ENCODE data around the gene SPTB. TPM values are rescaled to one million over a fixed set of nuclear protein-coding genes. Genes with fewer than 3 reads are reported as not detected.

Gene SPTB
- 3.1 TPM for polyA plus RNA-seq (2013, experiment 1 of 4)
- 4.1 TPM for polyA plus RNA-seq (2013, experiment 2 of 4)
- polyA plus RNA-seq (2013, experiment 3 of 4): 1.8 TPM
- 1.8 TPM for polyA plus RNA-seq (2013, experiment 4 of 4)

GRCh38 chr14:64879635-64880220 lies at the start of gene SPTB:
Gene SPTB (minus strand): TSS chr14:64879907. CDS start chr14:64823094, 56,813 bp downstream.
- no peak within 1 kb of the TSS for H3K27ac ChIP-seq (ENCODE audit: insufficient read depth, low read depth, low read length, poor library complexity, severe bottlenecking)
- no peaks in the 10 kb centered on the region for H3K9me3 ChIP-seq (ENCODE audit: control insufficient read depth, low read length)
- no peaks in the 10 kb centered on the region for H3K4me1 ChIP-seq (ENCODE audit: control insufficient read depth, insufficient read depth, low read length)
- H3K27me3 ChIP-seq (ENCODE audit: control insufficient read depth, insufficient read depth, low read length, poor library complexity, severe bottlenecking): peaks cover 85% of the 10 kb centered on the region
- H3K4me3 ChIP-seq (ENCODE audit: insufficient read depth, low read depth, low read length): peak within 1 kb of the TSS; percentile 62
- WGBS, 2 experiments: 0% methylated on average over 61 of the region's 61 CpGs
- no peaks in the 10 kb centered on the region for H3K36me3 ChIP-seq (ENCODE audit: control insufficient read depth, insufficient read depth, low read length)

- 96 to 98% methylated on average over 3 of the region's 3 CpGs for WGBS, 2 experiments
- Histone ChIP-seq H3K9me3 (ENCODE audit: control insufficient read depth, low read length) (no peaks in the 10 kb centered on the region), H3K4me1 (ENCODE audit: control insufficient read depth, insufficient read depth, low read length) (no peaks in the 10 kb centered on the region), H3K27ac (ENCODE audit: insufficient read depth, low read depth, low read length, poor library complexity, severe bottlenecking) (no peak overlapping the region), H3K36me3 (ENCODE audit: control insufficient read depth, insufficient read depth, low read length) (peaks cover 13% of the 10 kb centered on the region), H3K4me3 (ENCODE audit: insufficient read depth, low read depth, low read length) (no peak overlapping the region), H3K27me3 (ENCODE audit: control insufficient read depth, insufficient read depth, low read length, poor library complexity, severe bottlenecking) (no peaks in the 10 kb centered on the region)
Measured at GRCh38 chr14:64929014-64929359, 49.3 kb upstream of the SPTB start.

GRCh38 chr14:64928239-64929013 lies 48.7 kb upstream of the SPTB start:
- Histone ChIP-seq H3K9me3 (ENCODE audit: control insufficient read depth, low read length) (no peaks in the 10 kb centered on the region), H3K27me3 (ENCODE audit: control insufficient read depth, insufficient read depth, low read length, poor library complexity, severe bottlenecking) (no peaks in the 10 kb centered on the region), H3K4me1 (ENCODE audit: control insufficient read depth, insufficient read depth, low read length) (no peaks in the 10 kb centered on the region), H3K36me3 (ENCODE audit: control insufficient read depth, insufficient read depth, low read length) (peaks cover 14% of the 10 kb centered on the region), H3K4me3 (ENCODE audit: insufficient read depth, low read depth, low read length) (no peak overlapping the region), H3K27ac (ENCODE audit: insufficient read depth, low read depth, low read length, poor library complexity, severe bottlenecking) (no peak overlapping the region)
- whole genome bisulfite sequencing, 2 experiments: 90 to 93% methylated on average over 7 of the region's 7 CpGs

GRCh38 chr14:64927031-64927430 lies 47.3 kb upstream of the SPTB start:
- Histone ChIP-seq H3K9me3 (ENCODE audit: control insufficient read depth, low read length) (no peaks in the 10 kb centered on the region), H3K27ac (ENCODE audit: insufficient read depth, low read depth, low read length, poor library complexity, severe bottlenecking) (no peak overlapping the region), H3K4me1 (ENCODE audit: control insufficient read depth, insufficient read depth, low read length) (no peaks in the 10 kb centered on the region), H3K27me3 (ENCODE audit: control insufficient read depth, insufficient read depth, low read length, poor library complexity, severe bottlenecking) (no peaks in the 10 kb centered on the region), H3K36me3 (ENCODE audit: control insufficient read depth, insufficient read depth, low read length) (peaks cover 14% of the 10 kb centered on the region), H3K4me3 (ENCODE audit: insufficient read depth, low read depth, low read length) (no peak overlapping the region)
- 74 to 81% methylated on average over 2 of the region's 3 CpGs for WGBS, 2 experiments

- H3K36me3 ChIP-seq (ENCODE audit: control insufficient read depth, insufficient read depth, low read length): peaks cover 14% of the 10 kb centered on the region
- H3K9me3 ChIP-seq (ENCODE audit: control insufficient read depth, low read length): no peaks in the 10 kb centered on the region
- no peak overlapping the region for H3K4me3 ChIP-seq (ENCODE audit: insufficient read depth, low read depth, low read length)
- WGBS, 2 experiments: 90 to 94% methylated on average over 4 of the region's 4 CpGs
- no peaks in the 10 kb centered on the region for H3K4me1 ChIP-seq (ENCODE audit: control insufficient read depth, insufficient read depth, low read length)
- H3K27me3 ChIP-seq (ENCODE audit: control insufficient read depth, insufficient read depth, low read length, poor library complexity, severe bottlenecking): no peaks in the 10 kb centered on the region
- no peak overlapping the region for H3K27ac ChIP-seq (ENCODE audit: insufficient read depth, low read depth, low read length, poor library complexity, severe bottlenecking)
Measured at GRCh38 chr14:64926398-64926995, 46.8 kb upstream of the SPTB start.

- WGBS, 2 experiments: 82 to 100% methylated on average over 2 to 3 of the region's 3 CpGs
- Histone ChIP-seq H3K27me3 (ENCODE audit: control insufficient read depth, insufficient read depth, low read length, poor library complexity, severe bottlenecking) (no peaks in the 10 kb centered on the region), H3K9me3 (ENCODE audit: control insufficient read depth, low read length) (no peaks in the 10 kb centered on the region), H3K36me3 (ENCODE audit: control insufficient read depth, insufficient read depth, low read length) (peaks cover 14% of the 10 kb centered on the region), H3K4me1 (ENCODE audit: control insufficient read depth, insufficient read depth, low read length) (no peaks in the 10 kb centered on the region), H3K4me3 (ENCODE audit: insufficient read depth, low read depth, low read length) (no peak overlapping the region), H3K27ac (ENCODE audit: insufficient read depth, low read depth, low read length, poor library complexity, severe bottlenecking) (no peak overlapping the region)
Measured at GRCh38 chr14:64923015-64923414, 43.3 kb upstream of the SPTB start.

GRCh38 chr14:64920465-64920864 lies 40.8 kb upstream of the SPTB start:
- WGBS, 2 experiments: 66 to 80% methylated on average over 2 of the region's 2 CpGs
- H3K36me3 ChIP-seq (ENCODE audit: control insufficient read depth, insufficient read depth, low read length): peaks cover 14% of the 10 kb centered on the region
- H3K9me3 ChIP-seq (ENCODE audit: control insufficient read depth, low read length): no peaks in the 10 kb centered on the region
- H3K27ac ChIP-seq (ENCODE audit: insufficient read depth, low read depth, low read length, poor library complexity, severe bottlenecking): no peak overlapping the region
- no peak overlapping the region for H3K4me3 ChIP-seq (ENCODE audit: insufficient read depth, low read depth, low read length)
- H3K27me3 ChIP-seq (ENCODE audit: control insufficient read depth, insufficient read depth, low read length, poor library complexity, severe bottlenecking): no peaks in the 10 kb centered on the region
- no peaks in the 10 kb centered on the region for H3K4me1 ChIP-seq (ENCODE audit: control insufficient read depth, insufficient read depth, low read length)

- H3K27me3 ChIP-seq (ENCODE audit: control insufficient read depth, insufficient read depth, low read length, poor library complexity, severe bottlenecking): no peaks in the 10 kb centered on the region
- no peaks in the 10 kb centered on the region for H3K9me3 ChIP-seq (ENCODE audit: control insufficient read depth, low read length)
- peaks cover 7% of the 10 kb centered on the region for H3K36me3 ChIP-seq (ENCODE audit: control insufficient read depth, insufficient read depth, low read length)
- H3K4me3 ChIP-seq (ENCODE audit: insufficient read depth, low read depth, low read length): no peak overlapping the region
- 78 to 82% methylated on average over 5 of the region's 5 CpGs for WGBS, 2 experiments
- H3K27ac ChIP-seq (ENCODE audit: insufficient read depth, low read depth, low read length, poor library complexity, severe bottlenecking): no peak overlapping the region
- H3K4me1 ChIP-seq (ENCODE audit: control insufficient read depth, insufficient read depth, low read length): peaks cover 5% of the 10 kb centered on the region
Measured at GRCh38 chr14:64919618-64920017, 39.9 kb upstream of the SPTB start.

GRCh38 chr14:64919215-64919614 lies 39.5 kb upstream of the SPTB start:
- Histone ChIP-seq H3K9me3 (ENCODE audit: control insufficient read depth, low read length) (no peaks in the 10 kb centered on the region), H3K27ac (ENCODE audit: insufficient read depth, low read depth, low read length, poor library complexity, severe bottlenecking) (no peak overlapping the region), H3K27me3 (ENCODE audit: control insufficient read depth, insufficient read depth, low read length, poor library complexity, severe bottlenecking) (no peaks in the 10 kb centered on the region), H3K4me1 (ENCODE audit: control insufficient read depth, insufficient read depth, low read length) (peaks cover 5% of the 10 kb centered on the region), H3K36me3 (ENCODE audit: control insufficient read depth, insufficient read depth, low read length) (peaks cover 3% of the 10 kb centered on the region), H3K4me3 (ENCODE audit: insufficient read depth, low read depth, low read length) (no peak overlapping the region)

GRCh38 chr14:64918216-64918615 lies 38.5 kb upstream of the SPTB start:
- no peaks in the 10 kb centered on the region for H3K9me3 ChIP-seq (ENCODE audit: control insufficient read depth, low read length)
- H3K4me3 ChIP-seq (ENCODE audit: insufficient read depth, low read depth, low read length): no peak overlapping the region
- peaks cover 5% of the 10 kb centered on the region for H3K4me1 ChIP-seq (ENCODE audit: control insufficient read depth, insufficient read depth, low read length)
- H3K36me3 ChIP-seq (ENCODE audit: control insufficient read depth, insufficient read depth, low read length): no peaks in the 10 kb centered on the region
- H3K27me3 ChIP-seq (ENCODE audit: control insufficient read depth, insufficient read depth, low read length, poor library complexity, severe bottlenecking): no peaks in the 10 kb centered on the region
- H3K27ac ChIP-seq (ENCODE audit: insufficient read depth, low read depth, low read length, poor library complexity, severe bottlenecking): no peak overlapping the region
- 91 to 93% methylated on average over 4 of the region's 4 CpGs for WGBS, 2 experiments

Measured in ectodermal cell (in vitro differentiated cells).